Cortex of kidney (tissue), 1 donor: ENCODE results near the gene TNS1.

Source experiments
- DNase-seq: peaks from one replicate; lab custom pipeline; 2025; lab: John Stamatoyannopoulos, UW

Gene TNS1

DNA sequence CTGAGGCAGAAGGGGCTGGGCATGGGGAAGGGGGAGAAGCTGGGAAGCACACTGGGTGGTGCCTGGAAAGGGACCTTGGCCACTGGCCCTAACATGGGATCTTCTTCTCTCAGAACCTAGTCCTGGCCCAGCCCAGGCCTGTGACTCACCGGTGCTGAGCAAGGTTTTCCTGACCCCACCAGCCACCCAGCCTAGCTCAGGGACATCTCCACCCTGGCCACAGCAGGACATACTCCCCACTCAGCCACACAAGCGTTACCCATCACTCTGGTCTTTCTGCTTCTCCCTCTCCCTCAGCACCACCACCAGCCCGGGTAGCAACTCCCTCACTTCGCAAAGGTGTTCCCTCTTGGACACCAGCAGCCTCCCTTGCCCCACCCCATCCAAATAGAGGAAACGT lies 22.8 kb downstream of the TNS1 start:
- no peak for DNase-seq

DNA sequence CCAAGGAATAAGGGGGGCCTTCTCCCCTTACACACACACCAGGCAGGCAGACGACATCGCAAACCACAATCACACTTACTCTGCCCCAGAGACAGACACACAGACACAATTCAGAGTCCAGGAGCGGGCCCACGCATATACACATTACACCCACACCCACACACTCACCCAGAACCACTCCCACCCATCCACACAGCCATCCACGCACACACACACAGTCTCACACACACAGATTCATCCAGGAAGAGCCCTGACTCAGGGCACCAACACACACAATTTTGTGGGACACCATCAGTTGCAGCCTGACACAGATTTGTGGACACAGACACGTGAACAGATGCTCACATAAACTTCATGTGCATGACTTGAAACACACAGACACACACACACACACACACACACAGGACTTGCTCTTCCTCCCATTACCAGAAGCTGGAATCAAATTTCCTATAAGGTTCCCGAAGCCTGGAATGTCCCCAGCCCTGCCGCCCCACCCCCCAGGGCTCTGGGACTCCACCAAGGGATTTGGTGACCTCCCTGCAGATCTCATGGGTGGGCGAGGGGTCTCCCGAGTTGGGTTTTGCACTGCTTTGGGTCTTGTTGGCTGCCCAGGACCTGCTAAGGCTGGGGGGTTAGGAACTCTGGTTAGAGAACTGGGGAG lies 23.5 kb downstream of the TNS1 start:
- no peak for DNase-seq

- no peak for DNase-seq
Measured at GRCh38 chr2:217978536-217979150, 24.2 kb downstream of the TNS1 start.

DNA sequence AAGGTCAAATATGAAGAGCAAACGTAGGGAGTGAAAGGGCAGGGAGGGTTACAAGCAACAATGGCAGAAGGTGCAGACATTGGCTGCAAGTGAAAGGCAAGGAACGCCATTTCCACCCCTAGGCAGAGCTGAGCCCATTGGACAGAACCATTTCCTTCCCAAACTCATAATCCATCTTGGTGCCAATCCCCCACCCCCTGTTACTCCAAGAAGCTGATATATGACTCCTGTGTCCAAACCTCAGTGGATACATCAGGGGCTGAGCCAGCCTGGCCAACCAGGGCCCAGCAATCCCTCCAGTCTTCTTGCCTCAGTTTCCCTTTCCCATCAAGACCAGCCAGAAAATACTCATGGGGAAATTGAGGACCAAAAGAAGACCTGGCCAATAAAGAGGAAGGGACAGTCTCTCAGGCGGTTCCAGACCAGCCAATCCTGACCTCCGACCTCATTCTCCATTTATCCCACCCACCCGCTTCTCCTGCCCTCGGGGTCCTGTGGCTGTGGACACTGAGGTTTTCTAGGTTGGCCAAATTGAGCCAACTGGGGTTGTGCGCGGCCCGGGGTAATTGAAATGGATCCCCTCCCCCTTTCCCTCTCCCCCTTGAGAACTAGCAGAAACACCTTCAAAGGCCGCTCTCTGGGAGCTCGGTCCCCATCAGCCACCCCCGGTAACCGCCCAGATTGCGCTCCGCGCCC lies 24.8 kb downstream of the TNS1 start:
- no peak for DNase-seq

DNA sequence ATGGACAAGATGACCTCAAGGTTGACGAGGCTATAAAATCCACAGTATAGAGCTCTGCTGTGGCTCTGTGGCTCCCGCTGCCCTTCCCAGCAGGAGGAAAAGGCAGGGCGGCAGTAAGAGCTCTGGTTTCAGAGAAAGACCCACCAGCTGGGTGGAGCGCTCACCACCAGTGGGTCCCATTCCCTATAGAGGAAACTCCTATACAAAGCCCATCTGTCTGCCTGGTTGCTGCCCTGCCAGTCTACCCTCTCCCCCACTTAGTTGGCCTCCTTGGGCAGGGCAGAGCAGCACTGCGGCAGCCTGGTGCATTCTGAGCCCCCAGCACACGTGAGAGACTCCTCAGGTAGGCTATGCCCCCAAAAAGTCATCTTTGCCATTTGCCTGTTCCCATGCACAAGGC lies 26.5 kb downstream of the TNS1 start:
- DNase-seq = no peak

- no peak for DNase-seq
Measured at GRCh38 chr2:217975626-217976025, 27.2 kb downstream of the TNS1 start.

DNA sequence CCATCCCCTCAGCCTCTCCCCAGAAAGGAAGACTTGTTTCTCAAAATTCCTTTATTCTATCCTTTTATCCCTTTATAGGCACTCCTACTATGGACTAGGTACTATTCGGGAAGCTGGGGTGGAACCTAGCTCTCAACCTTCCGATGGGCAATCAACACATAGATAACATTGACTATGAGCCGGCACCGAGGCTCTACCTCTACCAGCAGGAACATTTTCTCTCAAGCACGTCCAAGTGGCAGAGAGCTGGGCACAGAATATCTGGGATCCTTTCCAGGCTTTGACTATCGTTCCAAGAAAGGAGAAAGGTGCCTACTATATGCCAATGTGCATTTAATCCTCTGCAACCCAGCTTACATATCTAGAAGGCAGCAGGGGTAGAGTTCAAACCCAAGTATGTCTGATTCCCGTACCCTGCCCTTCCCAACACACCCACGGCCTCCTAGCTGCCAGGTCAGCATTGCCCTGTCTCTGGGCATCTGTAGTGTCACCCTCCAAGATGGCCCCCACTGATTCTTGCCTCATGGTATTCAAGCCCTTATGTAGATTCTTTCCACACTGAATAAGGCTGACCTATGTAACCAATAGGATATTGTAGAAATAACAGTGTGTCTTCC lies 28.3 kb downstream of the TNS1 start:
- no peak for DNase-seq

- DNase-seq = no peak
Measured at GRCh38 chr2:217973008-217973787, 29.6 kb downstream of the TNS1 start.

DNA sequence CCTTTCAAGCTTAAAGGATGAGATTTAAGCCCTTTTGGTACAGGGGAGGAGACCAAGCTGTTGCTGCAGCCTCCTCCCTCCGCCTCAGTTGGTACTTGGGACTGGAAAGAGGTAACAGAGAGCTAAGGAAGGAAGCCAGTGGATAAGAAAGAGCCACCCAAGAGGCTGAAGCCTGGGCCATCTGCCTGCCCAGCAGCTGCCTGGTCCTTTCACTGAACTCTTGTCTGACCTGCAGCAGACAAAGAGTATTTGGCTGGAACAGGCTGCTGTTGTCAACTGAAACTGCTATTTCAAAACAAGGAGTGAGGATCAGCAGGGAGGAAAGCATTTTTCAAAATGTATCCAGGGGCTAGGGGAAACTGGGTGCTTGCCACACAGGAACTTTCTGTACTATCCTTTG lies 30.3 kb downstream of the TNS1 start:
- no peak for DNase-seq

DNA sequence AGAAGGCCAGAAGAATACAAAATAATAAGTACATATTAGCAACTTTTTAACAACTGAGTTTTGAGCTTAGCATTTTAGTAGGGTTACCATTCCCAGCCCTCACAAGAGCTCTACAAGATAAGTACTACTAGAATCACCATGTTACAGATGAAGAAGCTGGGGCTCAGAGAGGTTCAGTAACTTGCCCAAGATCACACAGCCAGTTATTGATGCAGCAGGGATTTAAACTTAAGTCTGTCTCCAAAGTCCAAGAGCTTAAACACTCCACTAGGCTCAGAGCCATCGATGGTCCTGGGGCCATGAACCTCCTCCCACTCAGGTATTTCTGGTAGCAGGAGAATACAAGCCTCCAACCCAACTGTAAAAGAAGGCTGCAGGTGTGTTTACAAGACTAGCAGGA lies 30.8 kb downstream of the TNS1 start:
- no peak for DNase-seq

DNA sequence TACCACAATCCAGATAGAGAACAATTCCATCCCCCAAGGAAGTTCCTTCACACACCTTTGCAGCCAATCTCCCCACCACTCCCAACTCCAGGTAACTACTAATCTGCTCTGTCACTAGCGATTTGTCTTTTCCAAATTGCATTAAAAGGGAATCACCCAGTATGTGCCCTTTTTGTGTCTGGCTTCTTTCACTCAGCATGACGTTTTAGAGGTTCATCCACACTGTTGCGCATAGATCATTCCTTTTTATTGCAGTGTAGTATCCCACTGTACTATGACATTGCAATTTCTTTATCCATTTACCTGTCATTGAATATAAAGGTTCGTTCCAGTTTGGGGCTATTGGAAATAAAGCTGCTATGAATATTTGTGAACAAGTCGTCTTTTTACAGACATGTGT lies 31.6 kb downstream of the TNS1 start:
- no peak for DNase-seq

DNA sequence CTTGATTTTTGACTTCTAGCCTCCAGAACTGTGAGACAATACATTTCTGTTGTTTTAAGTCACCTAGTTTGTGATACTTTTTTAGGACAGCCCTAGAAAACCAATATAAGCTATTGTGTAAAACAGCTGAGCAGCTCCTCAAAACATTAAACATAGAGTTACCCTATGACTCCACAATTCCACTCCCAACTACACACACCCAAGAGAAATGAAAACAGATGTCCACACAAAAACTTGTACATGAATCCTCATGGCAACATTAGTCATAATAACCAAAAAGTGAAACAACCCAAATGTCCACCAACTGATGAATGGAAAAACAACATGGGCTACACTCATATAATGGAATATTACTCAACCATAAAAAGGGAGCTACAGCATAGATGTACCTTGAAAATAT lies 32.6 kb downstream of the TNS1 start:
- DNase-seq = no peak

DNA sequence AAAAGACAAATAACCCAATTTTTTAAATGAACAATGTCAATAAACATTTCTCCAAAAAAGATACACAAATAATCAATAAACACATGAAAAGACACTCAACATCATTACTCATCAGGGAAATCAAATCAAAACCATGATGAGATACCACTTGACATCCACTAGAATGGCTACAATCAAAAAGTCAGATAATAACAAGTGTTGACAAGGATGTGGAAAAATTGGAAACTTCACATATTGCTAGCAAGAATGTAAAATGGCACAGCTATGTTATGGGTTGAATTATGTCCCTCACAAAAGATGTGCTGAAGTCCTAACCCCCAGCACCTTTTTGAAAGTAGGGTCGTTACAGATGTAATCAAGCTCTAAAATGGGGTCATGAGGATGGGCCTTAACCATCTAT lies 33.2 kb downstream of the TNS1 start:
- no peak for DNase-seq

DNA sequence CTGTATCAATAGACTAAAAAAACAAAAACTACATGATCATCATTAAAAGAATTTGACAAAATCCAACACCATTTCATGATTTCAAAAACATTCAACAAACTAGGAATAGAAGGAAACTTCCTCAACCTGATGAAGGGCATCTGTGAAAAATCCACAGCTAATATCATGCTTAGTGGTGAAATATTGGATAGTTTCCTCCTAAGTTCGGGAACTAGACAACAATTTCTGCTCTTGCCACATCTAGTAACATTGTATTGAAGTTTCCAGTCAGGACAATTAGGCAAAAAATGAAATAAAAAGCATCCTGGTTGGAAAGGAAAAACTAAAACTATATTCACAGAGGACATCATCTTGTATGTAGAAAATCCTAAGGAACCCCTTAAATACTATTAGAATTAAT lies 34.8 kb downstream of the TNS1 start:
- no peak for DNase-seq

GRCh38 chr2:217966423-217967070 lies 36.2 kb downstream of the TNS1 start:
- no peak for DNase-seq

- DNase-seq = no peak
Measured at GRCh38 chr2:217964275-217965161, 38.3 kb downstream of the TNS1 start.

DNA sequence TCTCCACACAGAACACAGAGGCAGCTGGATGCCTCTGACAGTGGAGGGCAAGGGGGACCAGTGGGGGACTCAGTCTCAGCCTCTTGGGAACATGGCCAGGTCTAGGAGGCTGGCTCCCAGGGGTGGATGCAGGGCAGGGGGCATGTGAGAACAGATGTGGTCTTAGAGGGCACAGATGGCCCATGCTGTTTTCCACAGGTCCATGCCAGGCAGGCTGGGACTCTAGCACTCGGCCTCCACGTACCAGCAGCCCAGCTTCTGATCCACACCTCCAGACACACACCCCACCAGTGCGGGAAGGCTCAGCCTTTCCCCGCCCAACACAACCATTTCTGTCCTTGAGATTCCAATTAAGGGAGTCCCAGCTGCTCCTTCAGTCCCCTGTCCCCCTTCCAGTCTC lies 42.4 kb downstream of the TNS1 start:
- DNase-seq = no peak

- no peak for DNase-seq
Measured at GRCh38 chr2:217959723-217960122, 43.1 kb downstream of the TNS1 start.

GRCh38 chr2:217958884-217959225 lies 43.9 kb downstream of the TNS1 start:
- DNase-seq = no peak

DNA sequence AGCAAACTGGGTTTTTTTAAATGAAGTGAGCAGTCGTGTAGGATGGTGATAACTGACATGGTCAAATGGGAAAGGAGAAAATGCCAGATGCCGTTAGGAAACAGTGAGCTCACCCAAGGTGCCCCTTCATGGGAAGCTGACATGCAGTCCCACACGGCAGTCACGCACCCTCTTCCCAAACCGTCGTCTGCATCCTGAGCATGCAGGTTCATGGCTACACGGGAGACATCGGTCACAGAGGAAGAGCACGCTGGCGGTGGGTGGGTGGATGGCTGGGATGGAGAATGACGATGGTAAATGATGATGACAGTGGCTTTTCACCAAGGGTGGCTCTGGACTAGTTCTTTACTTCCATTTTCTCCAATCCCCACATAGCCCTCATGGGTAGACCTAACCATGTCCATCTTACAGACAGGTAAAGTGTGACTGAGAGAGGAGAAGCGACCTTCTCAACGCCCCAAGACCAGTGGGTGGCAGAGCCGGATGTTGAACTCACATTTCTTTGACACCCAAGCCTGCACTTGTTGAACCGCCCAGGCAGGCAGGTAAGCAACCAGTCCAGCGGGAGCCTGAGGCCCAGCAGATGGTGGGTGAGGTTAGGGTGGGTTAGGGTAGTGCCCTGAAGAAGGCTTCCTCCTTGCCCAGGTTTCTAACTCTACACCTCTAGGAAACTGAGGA lies 44.5 kb downstream of the TNS1 start:
- no peak for DNase-seq
